Mucosa of descending colon (tissue), 3 donors: ENCODE data around the gene TADA2B. TPM values are rescaled to one million over a fixed set of nuclear protein-coding genes. Genes with fewer than 3 reads are reported as not detected.

Experiments
- ATAC-seq: fragments of 200-7000 bp; cut with Tn5 transposase; one replicate; pipeline ENCODE4 v1.9.1; 2020; ENCODE audit warnings: mild to moderate bottlenecking, moderate library complexity
- DNase-seq, 3 donors: peaks; one replicate each; pipeline ENCODE4 v3.0.0-alpha.2; 2020
- H3K36me3 ChIP-seq: fragments of 200-600 bp; one replicate; pipeline ENCODE4 v1.8.0; 2021; ENCODE audit warnings: low read depth, mild to moderate bottlenecking
- H3K4me1 ChIP-seq: fragments of 200-600 bp; one replicate; pipeline ENCODE4 v1.8.0; 2021; ENCODE audit warnings: low read depth, mild to moderate bottlenecking
- H3K4me3 ChIP-seq: fragments of 200-600 bp; one replicate; pipeline ENCODE4 v1.8.0; 2021; ENCODE audit warnings: mild to moderate bottlenecking
- H3K9me3 ChIP-seq: fragments of 200-600 bp; one replicate; pipeline ENCODE4 v1.8.0; 2021; ENCODE audit warnings: mild to moderate bottlenecking
- intact Hi-C, 2 donors: fragments of 100-400 bp; cut with DNase I in 1 of 2; cut with micrococcal nuclease in 1 of 2; formaldehyde crosslinking; loops; one replicate each; pipeline versions ENCODE4 v1.11.0 to v1.11.1; 2022; cut with DNase I, micrococcal nuclease
- total RNA-seq, 3 donors: library from RNA; stranded (reverse); fragmentation: NEBNext Ultra II Directional in 2 of 3; extraction: Animal tissue kit (Norgen Biotek cat#: 25700) in 2 of 3; gene quantifications; one replicate each; pipeline versions ENCODE4 v1.2.1 to v1.2.4, GENCODE V29; 2021 to 2023
- TF ChIP-seq, protein P1 (sequence below): fragments of 200-600 bp; IDR thresholded peaks from one replicate; pipeline ENCODE4 v1.8.0; 2022; ENCODE audit warnings: antibody characterized with exemption, mild to moderate bottlenecking
- donor health status: DM: no; HTN: no; CAD: no; lungs with moderate emphysema.
- donor health status: DM: no; HTN: no; CAD: no.
- donor health status: DM: no; HTN: yes; CAD: no.

TADA2B gene
- total RNA-seq, 3 donors from 2014 or later = 22.2 to 32.7 (median 27.6) TPM

DNA sequence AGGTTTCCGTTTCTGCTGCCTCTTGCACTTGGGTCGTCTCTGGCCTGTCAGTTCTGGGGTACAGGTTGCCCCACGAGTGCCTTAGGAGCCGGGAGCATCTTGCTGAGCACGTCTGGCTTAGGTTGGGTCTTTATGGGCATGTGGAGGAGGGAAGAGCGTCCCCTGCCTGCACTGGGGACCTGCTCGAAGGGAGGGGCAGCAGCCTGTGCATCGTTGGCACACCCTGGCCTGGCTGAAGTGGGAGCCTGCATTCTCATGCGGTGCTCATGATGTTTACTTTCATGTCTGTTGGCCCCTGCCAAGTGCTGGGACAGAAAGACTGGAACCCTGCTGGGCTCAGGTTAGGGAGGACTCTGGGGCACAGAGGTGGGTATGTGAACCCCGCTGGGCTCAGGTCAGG is 23.8 kb upstream of the TADA2B start:
- ATAC-seq (no peak), DNase-seq (no peak)
- H3K36me3 ChIP-seq = peaks cover 3% of the 10 kb centered on the region
- no peak overlapping the region for H3K4me3 ChIP-seq
- TF ChIP-seq, protein P1, sequence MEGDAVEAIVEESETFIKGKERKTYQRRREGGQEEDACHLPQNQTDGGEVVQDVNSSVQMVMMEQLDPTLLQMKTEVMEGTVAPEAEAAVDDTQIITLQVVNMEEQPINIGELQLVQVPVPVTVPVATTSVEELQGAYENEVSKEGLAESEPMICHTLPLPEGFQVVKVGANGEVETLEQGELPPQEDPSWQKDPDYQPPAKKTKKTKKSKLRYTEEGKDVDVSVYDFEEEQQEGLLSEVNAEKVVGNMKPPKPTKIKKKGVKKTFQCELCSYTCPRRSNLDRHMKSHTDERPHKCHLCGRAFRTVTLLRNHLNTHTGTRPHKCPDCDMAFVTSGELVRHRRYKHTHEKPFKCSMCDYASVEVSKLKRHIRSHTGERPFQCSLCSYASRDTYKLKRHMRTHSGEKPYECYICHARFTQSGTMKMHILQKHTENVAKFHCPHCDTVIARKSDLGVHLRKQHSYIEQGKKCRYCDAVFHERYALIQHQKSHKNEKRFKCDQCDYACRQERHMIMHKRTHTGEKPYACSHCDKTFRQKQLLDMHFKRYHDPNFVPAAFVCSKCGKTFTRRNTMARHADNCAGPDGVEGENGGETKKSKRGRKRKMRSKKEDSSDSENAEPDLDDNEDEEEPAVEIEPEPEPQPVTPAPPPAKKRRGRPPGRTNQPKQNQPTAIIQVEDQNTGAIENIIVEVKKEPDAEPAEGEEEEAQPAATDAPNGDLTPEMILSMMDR = no peak
- no peaks in the 10 kb centered on the region for H3K4me1 ChIP-seq
- intact Hi-C loops = no loop called here
- no peaks in the 10 kb centered on the region for H3K9me3 ChIP-seq

DNA sequence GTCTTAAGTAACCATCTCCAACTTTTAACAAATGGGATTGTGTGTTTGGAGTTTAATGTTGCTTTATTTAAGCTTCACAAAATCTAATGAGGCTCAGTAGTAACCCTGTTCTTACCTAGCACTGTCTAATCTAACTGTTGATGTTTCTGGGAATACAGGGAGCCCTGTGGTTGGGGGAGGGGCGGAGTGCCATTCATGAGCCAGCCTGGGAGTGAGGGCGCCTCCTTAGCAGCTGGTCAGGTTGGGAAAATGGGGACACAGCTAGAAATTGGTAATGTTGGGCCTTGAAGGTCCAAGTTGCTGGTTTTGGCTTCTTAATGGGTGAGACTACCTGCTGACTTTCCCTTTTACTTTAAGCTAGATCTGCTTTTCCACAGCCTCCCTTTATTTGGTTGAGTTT is 22.9 kb upstream of the TADA2B start:
- H3K36me3 ChIP-seq = peaks cover 7% of the 10 kb centered on the region
- no peak for DNase-seq
- ATAC-seq = no peak
- H3K4me1 ChIP-seq = no peaks in the 10 kb centered on the region
- no peak overlapping the region for H3K4me3 ChIP-seq
- intact Hi-C loops = no loop called here
- H3K9me3 ChIP-seq = no peaks in the 10 kb centered on the region
- TF ChIP-seq, protein P1 = no peak

DNA sequence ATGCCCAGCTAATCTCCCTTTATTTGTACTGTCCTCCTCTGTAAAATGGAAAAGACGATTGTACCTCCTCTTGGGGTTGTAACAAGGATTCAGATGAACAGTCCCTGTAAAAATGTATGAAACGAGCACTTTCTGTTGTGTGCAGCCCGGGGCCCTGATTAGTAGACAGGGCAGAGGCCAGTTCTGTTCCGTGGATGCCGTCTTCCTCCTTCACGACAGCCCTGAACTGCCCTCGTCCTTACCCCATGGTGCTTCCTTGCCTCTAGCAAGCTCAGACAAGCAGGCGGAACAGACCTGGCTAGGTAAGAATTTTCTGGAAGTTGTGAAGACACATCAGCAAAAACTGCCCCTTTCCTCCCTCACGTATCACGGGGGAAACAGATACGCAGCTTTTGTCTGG is 22.3 kb upstream of the TADA2B start:
- Histone ChIP-seq H3K9me3 (no peaks in the 10 kb centered on the region), H3K4me3 (no peak overlapping the region), H3K4me1 (no peaks in the 10 kb centered on the region), H3K36me3 (peaks cover 7% of the 10 kb centered on the region)
- no peak for DNase-seq
- TF ChIP-seq, protein P1 = no peak
- ATAC-seq = no peak
- intact Hi-C loops = no loop called here

GRCh38 chr4:7021355-7021754 is 21.8 kb upstream of the TADA2B start:
- no peak for ATAC-seq
- Histone ChIP-seq H3K9me3 (no peaks in the 10 kb centered on the region), H3K4me3 (no peak overlapping the region), H3K36me3 (peaks cover 7% of the 10 kb centered on the region), H3K4me1 (no peaks in the 10 kb centered on the region)
- TF ChIP-seq, protein P1 = no peak
- intact Hi-C loops = no loop called here
- no peak for DNase-seq

DNA sequence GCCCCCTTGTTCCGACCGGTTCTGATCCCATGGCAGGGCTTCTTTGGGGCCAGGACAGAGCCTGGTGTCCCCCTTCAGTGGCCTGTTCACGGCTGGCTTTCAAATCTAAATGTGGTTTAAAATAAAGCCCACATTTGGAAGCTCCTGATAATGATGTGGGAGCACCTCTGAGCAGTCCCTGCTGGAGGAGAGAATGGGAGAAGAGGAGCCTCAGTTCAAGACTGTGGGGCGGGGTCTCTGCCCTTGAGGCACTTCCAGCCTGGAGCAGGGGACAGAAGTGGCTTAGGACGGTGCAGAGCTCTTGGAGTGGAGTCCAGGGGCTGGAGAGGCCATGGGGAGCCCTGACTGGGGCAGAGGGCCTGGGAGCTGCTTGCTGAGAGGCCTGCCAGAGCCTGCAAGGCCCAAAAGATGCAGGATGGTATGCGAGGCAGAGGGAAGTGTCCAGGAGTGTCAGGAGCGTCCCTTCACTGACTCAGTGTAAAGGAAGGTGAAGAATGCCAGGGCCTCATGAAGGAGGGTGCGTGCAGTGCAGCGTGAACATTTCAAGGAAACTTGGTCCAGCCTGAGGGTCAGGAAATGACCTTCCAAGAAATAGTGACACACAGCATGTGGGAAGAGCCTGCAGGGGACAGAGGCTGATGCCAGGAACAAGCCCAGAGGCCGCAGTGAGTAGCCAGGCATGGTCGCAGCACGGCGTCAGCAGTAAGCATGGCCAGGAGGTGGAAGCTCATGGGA is 21.1 kb upstream of the TADA2B start:
- H3K36me3 ChIP-seq = peaks cover 7% of the 10 kb centered on the region
- H3K4me1 ChIP-seq = no peaks in the 10 kb centered on the region
- DNase-seq (no peak), ATAC-seq (no peak)
- TF ChIP-seq, protein P1 = no peak
- intact Hi-C loops = no loop called here
- H3K9me3 ChIP-seq = no peaks in the 10 kb centered on the region
- no peak overlapping the region for H3K4me3 ChIP-seq
